ENCODE measurements around the gene PTGR1.
A peak's percentile ranks its signal among the peaks of the same experiment; 100 is the strongest.
"Not testable (repeated sequence)": the region's sequence is repeated elsewhere in the genome, so short reads cannot be mapped to it uniquely, and the experiment has no call there.

Gene PTGR1

GRCh38 chr9:111559000-111559610 is 40.3 kb downstream of the PTGR1 start:
- H3K4me3 ChIP-seq (ENCODE audit: low read length), result no peak overlapping the region
- no peak for DNase-seq (ENCODE audit: low read depth, low spot score)

- H3K4me3 ChIP-seq (ENCODE audit: low read length); DNase-seq (ENCODE audit: low read depth, low spot score): not testable (repeated sequence)
These were observed 44.0 kb downstream of the PTGR1 start for GRCh38 chr9:111555425-111555824.

GRCh38 chr9:111548623-111549022 is 50.8 kb downstream of the PTGR1 start:
- no peak overlapping the region for H3K4me3 ChIP-seq (ENCODE audit: low read length)
- no peak for DNase-seq (ENCODE audit: low read depth, low spot score)

GRCh38 chr9:111542497-111543254 is 56.8 kb downstream of the PTGR1 start:
- no peak for DNase-seq (ENCODE audit: low read depth, low spot score)
- H3K4me3 ChIP-seq (ENCODE audit: low read length), result no peak overlapping the region

- no peak overlapping the region for H3K4me3 ChIP-seq (ENCODE audit: low read length)
- DNase-seq (ENCODE audit: low read depth, low spot score), result no peak
These were observed 66.2 kb downstream of the PTGR1 start for GRCh38 chr9:111533099-111533790.

- no peak for DNase-seq (ENCODE audit: low read depth, low spot score)
- H3K4me3 ChIP-seq (ENCODE audit: low read length), result no peak overlapping the region
These were observed 67.7 kb downstream of the PTGR1 start for GRCh38 chr9:111531716-111532115.

GRCh38 chr9:111529787-111530186 is 69.7 kb downstream of the PTGR1 start:
- no peak overlapping the region for H3K4me3 ChIP-seq (ENCODE audit: low read length)
- DNase-seq (ENCODE audit: low read depth, low spot score), result no peak

GRCh38 chr9:111527347-111527746 is 72.1 kb downstream of the PTGR1 start:
- DNase-seq (ENCODE audit: low read depth, low spot score), result no peak

GRCh38 chr9:111525056-111525977 is 74.1 kb downstream of the PTGR1 start, which contains the start of gene ZNF483:
Gene ZNF483 (plus strand): TSS chr9:111525179. CDS start chr9:111527396, 2,217 bp downstream.
- peak; percentile 37 for DNase-seq (ENCODE audit: low read depth, low spot score)
- peak within 1 kb of the TSS; percentile 56 for H3K4me3 ChIP-seq (ENCODE audit: low read length)

More at GRCh38 chr9:111527347-111527746, 72.1 kb downstream of the PTGR1 start:
- H3K4me3 ChIP-seq (ENCODE audit: low read length), result no peak overlapping the region

- peak overlapping the region; percentile 56 for H3K4me3 ChIP-seq (ENCODE audit: low read length)
These were observed 74.8 kb downstream of the PTGR1 start for GRCh38 chr9:111524731-111525055.

GRCh38 chr9:111516061-111516465 is 83.4 kb downstream of the PTGR1 start:
- peak; percentile 32 for DNase-seq (ENCODE audit: low read depth, low spot score)
- no peak overlapping the region for H3K4me3 ChIP-seq (ENCODE audit: low read length)

More at GRCh38 chr9:111524731-111525055, 74.8 kb downstream of the PTGR1 start:
- no peak for DNase-seq (ENCODE audit: low read depth, low spot score)

GRCh38 chr9:111514967-111515366 is 84.5 kb downstream of the PTGR1 start:
- no peak overlapping the region for H3K4me3 ChIP-seq (ENCODE audit: low read length)
- DNase-seq (ENCODE audit: low read depth, low spot score), result no peak
